Measurements from ENCODE around the gene ESPNL.
A peak's percentile ranks its signal among the peaks of the same experiment; 100 is the strongest.

Gene ESPNL

DNA sequence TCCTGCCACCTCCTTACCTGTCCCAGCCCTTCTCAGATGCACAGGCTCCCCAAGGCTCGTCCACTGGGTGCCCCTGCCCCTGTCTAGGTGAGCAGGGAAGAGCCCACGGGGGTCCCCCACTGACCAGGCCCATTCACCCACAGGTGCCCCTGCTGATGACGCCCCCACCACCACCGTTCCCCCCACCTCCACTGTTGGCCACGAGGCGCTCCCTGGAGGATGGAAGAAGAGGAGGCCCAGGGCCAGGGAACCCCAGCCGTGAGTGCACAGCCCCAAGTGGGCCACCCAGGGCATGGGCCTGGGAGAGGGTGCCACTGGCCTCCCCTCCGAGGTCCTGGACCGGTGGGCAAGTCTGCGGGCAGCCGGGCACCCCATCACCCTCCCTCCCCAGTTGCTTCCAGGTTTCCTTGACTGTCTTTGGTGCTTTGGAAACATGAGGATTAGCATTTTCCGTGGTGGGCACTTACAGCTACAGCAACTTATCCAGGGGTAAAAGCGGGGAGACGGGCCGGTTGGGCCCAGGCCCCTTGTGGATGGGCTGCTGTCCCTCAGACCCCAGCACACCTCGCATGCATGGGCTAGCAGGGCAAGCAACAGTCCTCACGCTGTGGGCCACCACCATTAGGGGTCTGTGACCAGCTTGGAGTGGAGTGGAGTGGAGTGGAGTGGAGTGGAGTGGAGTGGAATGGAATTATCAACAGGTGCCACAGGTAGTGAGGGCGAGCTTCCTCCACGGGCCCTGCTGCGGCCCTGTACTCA is 25.2 kb downstream of the ESPNL start:
- H3K27ac ChIP-seq: no peak overlapping the region
- H3K9ac ChIP-seq: no peak overlapping the region
- TF ChIP-seq, protein P1, sequence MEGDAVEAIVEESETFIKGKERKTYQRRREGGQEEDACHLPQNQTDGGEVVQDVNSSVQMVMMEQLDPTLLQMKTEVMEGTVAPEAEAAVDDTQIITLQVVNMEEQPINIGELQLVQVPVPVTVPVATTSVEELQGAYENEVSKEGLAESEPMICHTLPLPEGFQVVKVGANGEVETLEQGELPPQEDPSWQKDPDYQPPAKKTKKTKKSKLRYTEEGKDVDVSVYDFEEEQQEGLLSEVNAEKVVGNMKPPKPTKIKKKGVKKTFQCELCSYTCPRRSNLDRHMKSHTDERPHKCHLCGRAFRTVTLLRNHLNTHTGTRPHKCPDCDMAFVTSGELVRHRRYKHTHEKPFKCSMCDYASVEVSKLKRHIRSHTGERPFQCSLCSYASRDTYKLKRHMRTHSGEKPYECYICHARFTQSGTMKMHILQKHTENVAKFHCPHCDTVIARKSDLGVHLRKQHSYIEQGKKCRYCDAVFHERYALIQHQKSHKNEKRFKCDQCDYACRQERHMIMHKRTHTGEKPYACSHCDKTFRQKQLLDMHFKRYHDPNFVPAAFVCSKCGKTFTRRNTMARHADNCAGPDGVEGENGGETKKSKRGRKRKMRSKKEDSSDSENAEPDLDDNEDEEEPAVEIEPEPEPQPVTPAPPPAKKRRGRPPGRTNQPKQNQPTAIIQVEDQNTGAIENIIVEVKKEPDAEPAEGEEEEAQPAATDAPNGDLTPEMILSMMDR (IDR thresholded peaks at IDR 0.05): no peak
- H3K36me3 ChIP-seq (ENCODE audit: control insufficient read depth, insufficient read depth, low read length): no peaks in the 10 kb centered on the region
- no peak overlapping the region for H3K4me2 ChIP-seq (ENCODE audit: low read length)
- no peaks in the 10 kb centered on the region for H3K27me3 ChIP-seq (ENCODE audit: control insufficient read depth, insufficient read depth, low read length)
- no peak overlapping the region for H2AFZ ChIP-seq
- H3K9me3 ChIP-seq (ENCODE audit: control insufficient read depth, low read length): no peaks in the 10 kb centered on the region
- H3K4me3 ChIP-seq (ENCODE audit: low read depth, low read length): no peak overlapping the region
- no peaks in the 10 kb centered on the region for H3K4me1 ChIP-seq
- no peaks in the 10 kb centered on the region for H3K79me2 ChIP-seq

DNA sequence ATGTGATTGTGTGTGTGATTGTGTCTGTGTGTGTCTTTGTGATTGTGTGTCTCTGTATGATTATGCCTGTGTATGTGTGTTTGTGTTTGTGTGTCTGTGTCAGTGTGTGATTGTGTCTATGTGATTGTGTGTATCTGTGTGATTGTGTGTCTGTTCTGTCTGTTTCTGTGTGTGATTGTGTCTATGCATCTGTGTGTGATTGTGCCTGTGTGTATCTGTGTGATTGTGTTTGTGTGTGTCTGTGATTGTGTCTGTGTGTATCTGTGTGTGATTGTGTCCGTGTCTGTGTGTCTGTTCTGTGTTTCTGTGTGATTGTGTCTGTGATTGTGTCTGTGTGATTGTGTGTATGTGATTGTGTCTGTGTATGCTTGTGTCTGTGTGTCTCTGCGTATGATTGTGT is 26.2 kb downstream of the ESPNL start:
- TF ChIP-seq, protein P1 (IDR thresholded peaks at IDR 0.05): no peak
- Histone ChIP-seq H3K4me2 (ENCODE audit: low read length) (no peak overlapping the region), H3K36me3 (ENCODE audit: control insufficient read depth, insufficient read depth, low read length) (no peaks in the 10 kb centered on the region), H3K79me2 (no peaks in the 10 kb centered on the region), H3K27me3 (ENCODE audit: control insufficient read depth, insufficient read depth, low read length) (no peaks in the 10 kb centered on the region), H3K27ac (no peak overlapping the region), H3K4me1 (no peaks in the 10 kb centered on the region), H3K9me3 (ENCODE audit: control insufficient read depth, low read length) (no peaks in the 10 kb centered on the region), H3K4me3 (ENCODE audit: low read depth, low read length) (no peak overlapping the region), H2AFZ (no peak overlapping the region), H3K9ac (no peak overlapping the region)

DNA sequence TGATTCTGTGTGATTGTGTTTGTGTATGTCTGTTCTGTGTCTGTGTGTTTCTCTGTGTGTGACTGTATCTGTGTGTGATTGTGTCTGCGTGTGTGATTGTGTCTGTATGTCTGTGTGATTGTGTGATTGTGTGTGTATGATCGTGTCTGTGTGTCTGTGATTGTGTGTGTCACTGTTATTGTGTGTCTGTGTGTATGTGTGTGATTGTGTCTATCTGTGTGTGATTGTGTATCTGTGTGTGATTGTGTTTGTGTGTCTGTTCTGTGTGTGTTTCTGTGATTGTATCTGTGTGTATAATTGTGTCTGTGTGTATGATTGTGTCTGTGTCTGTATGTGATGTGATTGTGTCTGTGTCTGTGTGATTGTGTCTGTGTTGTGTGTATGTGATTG is 26.6 kb downstream of the ESPNL start:
- no peak overlapping the region for H3K4me3 ChIP-seq (ENCODE audit: low read depth, low read length)
- H2AFZ ChIP-seq: peak overlapping the region; percentile 69
- no peaks in the 10 kb centered on the region for H3K9me3 ChIP-seq (ENCODE audit: control insufficient read depth, low read length)
- H3K27me3 ChIP-seq (ENCODE audit: control insufficient read depth, insufficient read depth, low read length): no peaks in the 10 kb centered on the region
- no peaks in the 10 kb centered on the region for H3K79me2 ChIP-seq
- no peak overlapping the region for H3K27ac ChIP-seq
- TF ChIP-seq, protein P1 (IDR thresholded peaks at IDR 0.05): no peak
- H3K9ac ChIP-seq: no peak overlapping the region
- no peak overlapping the region for H3K4me2 ChIP-seq (ENCODE audit: low read length)
- no peaks in the 10 kb centered on the region for H3K36me3 ChIP-seq (ENCODE audit: control insufficient read depth, insufficient read depth, low read length)
- no peaks in the 10 kb centered on the region for H3K4me1 ChIP-seq

DNA sequence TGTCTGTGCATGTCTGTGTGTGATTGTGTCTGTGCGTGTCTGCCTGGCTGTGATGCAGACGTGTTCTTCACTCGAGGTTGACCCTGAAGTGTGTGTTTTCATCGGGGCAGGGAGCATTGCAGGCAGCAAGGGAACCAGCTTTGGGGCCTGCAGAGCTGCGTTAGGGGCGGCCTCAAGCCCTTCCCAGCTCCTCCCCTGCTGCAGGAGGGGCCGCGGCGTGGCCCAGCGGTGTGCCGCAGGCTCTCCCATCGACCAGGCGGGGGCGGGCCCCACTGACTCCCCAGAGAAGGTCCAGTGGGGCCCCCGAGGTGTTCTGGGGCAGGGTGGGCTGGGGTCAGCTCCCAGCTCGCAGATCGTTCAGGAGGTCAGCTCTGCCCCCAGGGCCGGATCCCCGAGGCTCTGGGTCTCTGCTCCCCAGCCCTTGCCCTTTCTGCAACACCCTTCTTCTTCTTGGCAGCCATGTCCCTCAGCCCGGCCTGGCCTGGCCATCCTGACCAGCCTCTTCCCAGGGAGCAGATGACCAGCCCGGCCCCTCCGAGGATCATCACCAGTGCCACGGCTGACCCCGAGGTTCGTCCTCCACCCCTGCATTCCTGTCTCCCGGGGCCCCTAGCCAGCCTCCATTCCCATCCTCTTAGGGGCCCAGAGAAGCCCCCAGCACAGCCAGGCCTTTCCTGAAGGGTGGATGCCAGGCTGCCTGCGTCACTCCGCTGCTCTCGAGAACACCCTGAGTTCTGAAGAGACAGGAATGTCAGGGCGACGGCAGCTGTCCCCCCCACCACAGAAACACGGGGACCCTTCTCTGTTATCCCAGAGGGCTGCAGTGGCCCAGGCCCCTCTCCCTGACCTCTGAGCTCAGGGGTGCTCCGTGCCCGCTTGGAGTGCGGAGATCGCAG is 27.3 kb downstream of the ESPNL start:
- TF ChIP-seq, protein P1 (IDR thresholded peaks at IDR 0.05): no peak
- Histone ChIP-seq H3K79me2 (no peaks in the 10 kb centered on the region), H3K27ac (no peak overlapping the region), H3K36me3 (ENCODE audit: control insufficient read depth, insufficient read depth, low read length) (no peaks in the 10 kb centered on the region), H3K4me2 (ENCODE audit: low read length) (no peak overlapping the region), H3K4me3 (ENCODE audit: low read depth, low read length) (no peak overlapping the region), H2AFZ (peak overlapping the region; percentile 69), H3K9ac (no peak overlapping the region), H3K27me3 (ENCODE audit: control insufficient read depth, insufficient read depth, low read length) (no peaks in the 10 kb centered on the region), H3K9me3 (ENCODE audit: control insufficient read depth, low read length) (no peaks in the 10 kb centered on the region), H3K4me1 (no peaks in the 10 kb centered on the region)

Data from parathyroid adenoma (tissue), 2 donors.